KG1 (cell line): ENCODE data around the gene ACKR3.

Experiments
- DNase-seq: peaks from one replicate; lab custom pipeline; 2025; lab: John Stamatoyannopoulos, UW

The ACKR3 gene

GRCh38 chr2:236610991-236611821 lies 41.6 kb downstream of the ACKR3 start:
- DNase-seq, result no peak

DNA sequence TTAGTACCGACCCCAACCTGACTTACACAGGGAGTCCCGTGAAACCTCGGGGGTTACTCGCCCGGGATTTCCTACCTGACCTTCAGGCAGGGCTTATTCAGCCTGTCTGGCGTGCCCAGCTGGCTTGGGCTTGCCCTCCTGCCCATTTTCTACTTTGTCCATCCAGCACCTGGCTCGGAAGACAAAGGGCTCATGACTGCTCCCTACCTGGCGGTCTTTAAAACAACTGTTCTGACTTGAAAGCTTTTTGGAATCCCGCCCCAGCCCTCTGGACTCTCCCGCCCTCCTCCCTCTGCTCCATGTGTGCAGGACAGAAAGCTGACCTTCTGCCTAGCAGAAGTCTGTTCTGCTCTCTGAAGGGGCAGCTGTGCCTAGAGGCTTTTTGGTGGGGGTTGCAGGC lies 43.1 kb downstream of the ACKR3 start:
- DNase-seq, result no peak

DNA sequence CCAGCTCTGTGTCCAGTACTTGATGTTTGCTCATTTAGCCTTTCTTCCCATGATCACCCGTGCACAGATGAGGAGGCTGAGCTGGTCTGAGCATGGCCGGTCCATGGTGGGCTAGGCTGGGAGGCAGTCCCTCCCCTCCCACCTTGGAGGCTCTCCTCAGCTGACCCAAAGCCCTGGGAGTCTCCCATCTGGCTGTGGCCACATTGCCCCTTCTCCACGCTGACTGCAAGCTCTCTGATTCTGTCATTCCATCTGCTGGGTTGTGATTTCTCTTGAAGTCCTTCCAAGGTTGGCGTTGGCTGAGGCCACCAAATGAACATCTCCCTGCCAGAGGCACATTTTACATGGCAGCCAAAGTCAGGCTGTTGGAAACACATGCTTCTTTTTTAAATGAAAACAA lies 44.0 kb downstream of the ACKR3 start:
- DNase-seq, result no peak

- DNase-seq, result no peak
These were observed 44.9 kb downstream of the ACKR3 start for GRCh38 chr2:236614551-236614950.

DNA sequence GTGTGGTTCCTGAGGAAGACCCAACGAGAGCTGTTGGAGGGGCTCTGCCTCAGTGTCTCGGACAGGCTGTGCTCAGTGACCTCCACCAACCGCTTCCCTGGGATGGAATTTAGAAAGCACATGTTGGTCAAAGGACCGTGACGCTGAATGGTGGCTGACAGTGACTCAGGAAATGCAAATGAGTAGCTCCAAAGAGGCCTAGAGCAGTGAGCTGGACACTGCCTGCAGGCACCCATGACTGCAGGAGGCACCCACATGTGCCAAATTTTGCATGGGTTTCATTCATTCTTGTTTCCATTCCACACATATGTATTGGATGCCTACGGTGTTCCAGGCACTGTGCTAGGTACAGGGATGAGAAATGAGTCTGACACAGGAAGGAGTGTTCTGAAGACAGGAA lies 46.4 kb downstream of the ACKR3 start:
- no peak for DNase-seq

- DNase-seq, result no peak
These were observed 47.0 kb downstream of the ACKR3 start for GRCh38 chr2:236616624-236617023.

- no peak for DNase-seq
These were observed 47.7 kb downstream of the ACKR3 start for GRCh38 chr2:236617221-236617737.

DNA sequence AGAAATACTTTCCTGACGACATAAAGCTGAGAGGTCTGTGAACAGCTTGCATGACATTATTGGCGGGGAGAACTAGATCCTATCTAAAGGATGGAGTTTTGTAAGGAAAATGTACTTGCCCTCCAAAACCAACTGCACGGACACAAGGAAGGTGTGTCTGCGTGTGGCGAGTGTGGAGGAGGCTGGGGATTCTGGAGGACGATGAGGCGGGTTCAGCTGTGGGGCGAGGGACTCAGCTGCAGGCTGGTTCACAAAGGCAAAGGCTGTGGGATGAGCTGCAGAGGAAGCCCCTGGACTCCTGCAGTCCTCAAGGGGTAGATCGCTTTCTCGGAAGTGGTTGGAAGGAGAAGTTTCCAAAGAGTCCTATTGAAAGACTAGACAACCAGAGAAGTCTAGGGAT lies 48.2 kb downstream of the ACKR3 start:
- no peak for DNase-seq

- no peak for DNase-seq
These were observed 48.7 kb downstream of the ACKR3 start for GRCh38 chr2:236618370-236618769.

DNA sequence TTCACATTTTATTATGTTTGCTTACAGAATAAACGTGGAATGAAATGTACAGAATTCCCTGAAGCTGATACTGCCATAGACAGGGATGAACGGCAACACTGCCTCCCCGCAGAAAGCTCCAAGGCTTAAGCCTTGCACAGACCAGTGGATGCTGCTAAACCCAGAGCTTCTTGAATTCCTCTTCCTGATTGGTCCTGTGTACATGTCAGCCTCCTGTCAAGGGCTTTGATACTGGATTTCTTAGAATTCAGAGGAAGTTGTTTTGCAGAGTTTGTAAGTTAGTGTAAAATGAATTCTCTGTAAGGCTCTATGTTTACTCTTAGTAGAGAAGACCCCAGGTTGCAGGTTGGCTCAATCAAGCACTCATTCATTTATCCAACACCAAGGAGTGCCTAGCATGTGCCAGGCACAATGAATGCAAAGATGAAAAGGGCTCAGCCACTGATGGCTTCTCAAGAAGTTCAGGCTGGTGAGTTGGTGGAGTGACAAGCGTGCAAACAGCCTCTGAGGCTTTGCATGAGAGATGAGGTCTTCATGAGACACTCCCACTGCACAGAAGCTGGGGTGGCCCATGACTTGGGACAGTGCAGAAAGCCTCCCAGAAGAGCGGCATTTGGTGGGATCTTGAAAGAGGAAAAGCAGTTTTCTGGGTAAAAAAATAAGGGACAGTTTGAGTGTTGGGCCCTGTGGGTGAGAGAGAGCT lies 50.4 kb downstream of the ACKR3 start:
- DNase-seq, result no peak

DNA sequence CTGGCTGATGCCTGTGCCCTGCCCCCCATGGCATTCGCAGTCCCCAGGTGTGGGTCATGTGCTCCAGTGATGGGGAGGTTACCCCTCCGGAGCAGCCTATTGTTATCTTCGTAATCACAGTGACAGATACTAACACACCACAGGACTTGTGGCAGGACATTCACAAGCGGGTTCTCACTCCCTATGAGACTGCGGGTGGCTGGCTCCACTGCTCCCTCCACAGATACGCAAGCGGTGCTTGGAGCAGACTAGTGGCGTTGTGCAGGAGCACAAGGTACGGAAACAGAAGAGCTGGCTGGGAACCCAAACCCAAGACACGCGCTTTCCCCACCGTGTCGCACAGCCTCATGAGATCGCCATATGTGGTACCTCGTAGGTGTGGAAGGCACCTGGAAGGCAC lies 52.2 kb downstream of the ACKR3 start:
- DNase-seq, result no peak

DNA sequence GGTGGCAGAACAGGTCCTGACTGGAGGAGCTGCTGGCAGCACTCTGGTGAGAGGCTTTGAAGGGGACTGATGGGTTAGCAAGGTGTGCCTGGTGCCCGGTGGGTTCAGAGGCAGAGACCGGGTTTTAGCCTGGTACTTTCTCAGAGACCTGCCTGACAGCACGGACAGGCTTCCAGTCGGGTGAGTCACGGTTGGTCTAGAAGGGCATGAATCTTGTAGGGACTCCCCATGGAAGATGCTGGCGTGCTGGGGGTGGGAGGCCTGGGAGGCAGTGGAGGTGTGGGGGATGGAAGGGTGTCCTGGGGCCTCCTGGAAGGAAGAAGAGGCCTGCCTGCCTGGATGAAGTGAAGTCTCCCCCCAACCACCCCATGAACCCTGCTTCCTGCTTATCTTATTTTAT lies 52.6 kb downstream of the ACKR3 start:
- no peak for DNase-seq

GRCh38 chr2:236622660-236623059 lies 53.0 kb downstream of the ACKR3 start:
- no peak for DNase-seq

- DNase-seq, result no peak
These were observed 54.2 kb downstream of the ACKR3 start for GRCh38 chr2:236623816-236624215.

DNA sequence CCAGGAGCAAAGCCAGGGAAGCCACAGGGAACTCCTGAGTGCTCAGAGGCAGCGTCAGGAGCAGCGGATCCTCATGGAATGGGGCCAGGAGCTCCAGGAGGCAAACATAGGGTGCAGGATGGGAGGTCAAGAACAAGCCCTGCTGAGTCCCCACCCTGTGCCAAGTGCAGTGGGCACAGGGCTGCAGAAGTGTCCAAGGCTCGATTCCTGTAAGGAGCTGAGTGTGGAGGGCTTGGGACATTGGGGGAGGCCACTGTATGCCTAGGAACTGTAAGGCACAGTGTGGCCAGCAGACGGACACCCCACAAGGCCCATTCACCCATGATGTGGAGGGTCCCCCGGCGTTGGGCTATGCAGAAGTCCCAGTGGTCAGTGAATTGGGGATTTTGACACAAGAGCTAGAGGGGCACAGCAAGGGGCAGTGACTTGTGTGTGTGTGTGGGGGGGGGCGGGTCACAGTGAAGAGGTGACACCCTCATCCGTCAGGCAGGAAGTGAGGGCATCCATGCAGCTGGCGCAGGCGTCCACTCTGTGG lies 55.6 kb downstream of the ACKR3 start:
- no peak for DNase-seq

DNA sequence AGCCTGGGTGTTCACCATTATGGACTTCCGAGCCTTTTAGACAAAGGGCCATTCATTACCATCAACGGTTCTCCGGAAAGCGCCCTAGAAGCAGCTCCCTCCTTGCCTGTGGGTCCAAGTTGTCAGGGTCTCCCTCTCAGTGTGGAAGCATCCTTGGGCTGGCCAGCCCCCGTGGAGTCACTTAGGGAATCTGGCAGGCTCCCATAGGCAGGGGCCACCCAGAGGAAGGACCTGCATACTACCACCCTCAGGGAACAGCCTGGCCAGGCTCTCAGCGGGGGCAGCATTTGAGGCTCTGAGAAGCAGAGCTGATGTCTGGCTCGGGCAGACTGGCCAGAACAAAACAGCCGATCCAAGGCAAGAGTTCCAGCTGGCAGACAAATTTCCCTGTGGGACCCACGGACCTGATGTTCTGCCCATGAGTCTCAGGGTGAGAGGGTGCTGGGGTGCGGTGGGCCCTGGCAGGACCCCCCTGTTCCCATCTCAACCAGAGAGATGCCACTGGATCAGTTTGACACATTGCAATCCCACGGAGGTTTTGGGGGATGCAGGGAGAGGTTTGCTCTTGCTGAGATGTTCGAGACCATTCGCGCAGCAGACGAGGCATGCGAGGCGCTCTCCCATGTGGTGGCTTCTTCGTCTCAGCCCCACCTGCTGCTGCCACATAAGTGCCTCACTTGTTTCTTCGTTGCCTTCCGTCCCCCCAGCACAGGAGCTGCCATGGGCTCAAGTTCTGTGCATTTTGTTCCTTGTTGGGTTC lies 56.9 kb downstream of the ACKR3 start:
- no peak for DNase-seq

- DNase-seq, result no peak
These were observed 57.6 kb downstream of the ACKR3 start for GRCh38 chr2:236627193-236627592.

GRCh38 chr2:236627841-236628240 lies 58.2 kb downstream of the ACKR3 start:
- no peak for DNase-seq

DNA sequence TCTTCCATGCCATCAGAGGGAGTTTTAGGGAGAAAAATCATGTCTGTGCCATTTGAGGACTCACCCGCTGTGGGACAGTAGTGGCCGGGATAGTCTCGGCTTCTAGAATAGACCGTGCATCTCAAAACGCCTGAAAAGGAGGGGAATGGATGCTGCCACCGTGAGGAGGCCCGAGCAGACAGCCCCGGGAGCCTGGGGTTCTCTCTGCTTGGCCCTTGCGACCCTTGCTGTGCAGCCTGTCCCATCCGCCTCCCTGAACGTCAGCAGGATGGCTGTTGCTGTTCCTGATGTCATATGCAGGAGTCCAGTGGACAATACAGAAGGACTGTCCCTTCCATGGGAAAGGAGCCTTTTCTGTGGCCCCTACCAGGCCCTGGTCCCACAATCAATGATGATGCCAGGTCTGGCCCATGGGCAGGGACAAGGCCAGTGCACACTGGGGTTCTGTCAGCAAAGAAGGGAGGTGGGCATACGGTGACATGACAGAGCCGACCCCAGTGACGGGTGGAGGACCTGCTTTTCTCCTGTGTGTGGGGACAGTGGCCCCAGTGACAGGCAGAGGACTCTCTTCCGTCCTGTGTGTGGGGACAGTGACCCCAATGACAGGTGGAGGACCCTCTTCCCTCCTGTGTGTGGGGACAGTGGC lies 58.8 kb downstream of the ACKR3 start:
- DNase-seq, result no peak

DNA sequence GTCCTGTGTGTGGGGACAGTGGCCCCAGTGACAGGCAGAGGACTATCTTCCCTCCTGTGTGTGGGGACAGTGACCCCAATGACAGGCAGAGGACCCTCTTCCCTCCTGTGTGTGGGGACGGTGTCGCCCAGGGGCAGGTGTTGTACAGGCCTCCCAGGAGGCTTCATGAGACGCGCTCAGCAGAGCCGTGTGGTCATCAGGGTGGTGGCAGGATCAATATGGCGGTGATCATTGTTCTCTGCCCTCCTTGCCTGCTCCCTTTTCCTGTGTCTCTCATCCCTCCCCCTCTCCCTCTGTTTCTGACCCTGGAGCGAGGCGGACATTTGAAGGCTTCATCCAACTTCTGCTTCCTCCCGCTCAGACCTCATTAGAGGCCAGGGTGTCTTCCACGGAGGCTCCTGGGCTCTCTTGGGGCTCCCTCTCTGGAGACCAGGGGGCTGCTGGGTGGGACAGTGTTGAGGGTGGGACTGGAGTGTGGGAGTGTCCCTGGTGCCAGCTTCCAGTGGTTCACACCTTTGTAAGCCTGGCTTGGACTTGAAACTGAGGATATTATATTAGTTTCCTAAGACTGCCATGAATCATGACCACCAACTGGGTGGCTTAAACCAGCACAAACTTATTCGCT lies 59.5 kb downstream of the ACKR3 start:
- DNase-seq, result no peak
